ENCODE results near the gene SYTL3.

Gene SYTL3

GRCh38 chr6:158771399-158772152, 121.7 kb downstream of the SYTL3 start:
- H3K9me3 ChIP-seq (ENCODE audit: insufficient read depth, low read depth, low read length): no peaks in the 10 kb centered on the region
- H3K4me1 ChIP-seq (ENCODE audit: insufficient read depth, low read length): peaks cover 16% of the 10 kb centered on the region
- H3K27me3 ChIP-seq (ENCODE audit: insufficient read depth, low read length): no peaks in the 10 kb centered on the region
- no peak overlapping the region; the same call in 1 of the 2 replicates for H3K9ac ChIP-seq (ENCODE audit: low read depth, low read length)
- H3K27ac ChIP-seq (ENCODE audit: low read length): no peak overlapping the region
- peaks cover 100% of the 10 kb centered on the region for H3K36me3 ChIP-seq (ENCODE audit: insufficient read depth, low read depth, low read length)
- H3K4me3 ChIP-seq (ENCODE audit: low read length): no peak overlapping the region

- Histone ChIP-seq H3K36me3 (ENCODE audit: insufficient read depth, low read depth, low read length) (peaks cover 100% of the 10 kb centered on the region), H3K4me3 (ENCODE audit: low read length) (no peak overlapping the region), H3K9me3 (ENCODE audit: insufficient read depth, low read depth, low read length) (no peaks in the 10 kb centered on the region), H3K9ac (ENCODE audit: low read depth, low read length) (no peak overlapping the region; the same call in 1 of the 2 replicates), H3K27me3 (ENCODE audit: insufficient read depth, low read length) (no peaks in the 10 kb centered on the region), H3K27ac (ENCODE audit: low read length) (no peak overlapping the region), H3K4me1 (ENCODE audit: insufficient read depth, low read length) (peaks cover 16% of the 10 kb centered on the region)
Measured at GRCh38 chr6:158772172-158772571, 122.3 kb downstream of the SYTL3 start.

GRCh38 chr6:158772851-158773371, 123.1 kb downstream of the SYTL3 start:
- Histone ChIP-seq H3K9me3 (ENCODE audit: insufficient read depth, low read depth, low read length) (no peaks in the 10 kb centered on the region), H3K36me3 (ENCODE audit: insufficient read depth, low read depth, low read length) (peaks cover 100% of the 10 kb centered on the region), H3K27ac (ENCODE audit: low read length) (no peak overlapping the region), H3K9ac (ENCODE audit: low read depth, low read length) (no peak overlapping the region), H3K27me3 (ENCODE audit: insufficient read depth, low read length) (no peaks in the 10 kb centered on the region), H3K4me3 (ENCODE audit: low read length) (no peak overlapping the region), H3K4me1 (ENCODE audit: insufficient read depth, low read length) (peaks cover 16% of the 10 kb centered on the region)

GRCh38 chr6:158773581-158774449, 124.0 kb downstream of the SYTL3 start:
- Histone ChIP-seq H3K36me3 (ENCODE audit: insufficient read depth, low read depth, low read length) (peaks cover 100% of the 10 kb centered on the region), H3K9me3 (ENCODE audit: insufficient read depth, low read depth, low read length) (no peaks in the 10 kb centered on the region), H3K4me1 (ENCODE audit: insufficient read depth, low read length) (peaks cover 16% of the 10 kb centered on the region), H3K27me3 (ENCODE audit: insufficient read depth, low read length) (no peaks in the 10 kb centered on the region), H3K27ac (ENCODE audit: low read length) (no peak overlapping the region), H3K4me3 (ENCODE audit: low read length) (no peak overlapping the region), H3K9ac (ENCODE audit: low read depth, low read length) (no peak overlapping the region)

- Histone ChIP-seq H3K9ac (ENCODE audit: low read depth, low read length) (no peak overlapping the region), H3K4me1 (ENCODE audit: insufficient read depth, low read length) (peaks cover 16% of the 10 kb centered on the region), H3K27ac (ENCODE audit: low read length) (no peak overlapping the region), H3K4me3 (ENCODE audit: low read length) (no peak overlapping the region), H3K36me3 (ENCODE audit: insufficient read depth, low read depth, low read length) (peaks cover 100% of the 10 kb centered on the region), H3K9me3 (ENCODE audit: insufficient read depth, low read depth, low read length) (no peaks in the 10 kb centered on the region), H3K27me3 (ENCODE audit: insufficient read depth, low read length) (no peaks in the 10 kb centered on the region)
Measured at GRCh38 chr6:158774717-158775449, 125.0 kb downstream of the SYTL3 start.

- H3K4me3 ChIP-seq (ENCODE audit: low read length): no peak overlapping the region
- H3K27me3 ChIP-seq (ENCODE audit: insufficient read depth, low read length): no peaks in the 10 kb centered on the region
- peaks cover 16% of the 10 kb centered on the region for H3K4me1 ChIP-seq (ENCODE audit: insufficient read depth, low read length)
- H3K9ac ChIP-seq (ENCODE audit: low read depth, low read length): no peak overlapping the region
- peaks cover 100% of the 10 kb centered on the region for H3K36me3 ChIP-seq (ENCODE audit: insufficient read depth, low read depth, low read length)
- no peak overlapping the region for H3K27ac ChIP-seq (ENCODE audit: low read length)
- H3K9me3 ChIP-seq (ENCODE audit: insufficient read depth, low read depth, low read length): no peaks in the 10 kb centered on the region
Measured at GRCh38 chr6:158775832-158776231, 126.0 kb downstream of the SYTL3 start.

GRCh38 chr6:158776737-158777136, 126.9 kb downstream of the SYTL3 start:
- Histone ChIP-seq H3K36me3 (ENCODE audit: insufficient read depth, low read depth, low read length) (peaks cover 100% of the 10 kb centered on the region), H3K4me3 (ENCODE audit: low read length) (no peak overlapping the region), H3K9me3 (ENCODE audit: insufficient read depth, low read depth, low read length) (no peaks in the 10 kb centered on the region), H3K9ac (ENCODE audit: low read depth, low read length) (no peak overlapping the region), H3K4me1 (ENCODE audit: insufficient read depth, low read length) (peaks cover 16% of the 10 kb centered on the region), H3K27ac (ENCODE audit: low read length) (no peak overlapping the region), H3K27me3 (ENCODE audit: insufficient read depth, low read length) (no peaks in the 10 kb centered on the region)

GRCh38 chr6:158777510-158777909, 127.7 kb downstream of the SYTL3 start:
- Histone ChIP-seq H3K9ac (ENCODE audit: low read depth, low read length) (no peak overlapping the region), H3K4me3 (ENCODE audit: low read length) (no peak overlapping the region), H3K4me1 (ENCODE audit: insufficient read depth, low read length) (peaks cover 16% of the 10 kb centered on the region), H3K9me3 (ENCODE audit: insufficient read depth, low read depth, low read length) (no peaks in the 10 kb centered on the region), H3K27ac (ENCODE audit: low read length) (no peak overlapping the region), H3K36me3 (ENCODE audit: insufficient read depth, low read depth, low read length) (peaks cover 100% of the 10 kb centered on the region), H3K27me3 (ENCODE audit: insufficient read depth, low read length) (no peaks in the 10 kb centered on the region)

GRCh38 chr6:158778005-158778527, 128.2 kb downstream of the SYTL3 start:
- Histone ChIP-seq H3K27ac (ENCODE audit: low read length) (no peak overlapping the region), H3K9ac (ENCODE audit: low read depth, low read length) (no peak overlapping the region), H3K4me1 (ENCODE audit: insufficient read depth, low read length) (peaks cover 15% of the 10 kb centered on the region), H3K27me3 (ENCODE audit: insufficient read depth, low read length) (no peaks in the 10 kb centered on the region), H3K4me3 (ENCODE audit: low read length) (no peak overlapping the region), H3K36me3 (ENCODE audit: insufficient read depth, low read depth, low read length) (peaks cover 100% of the 10 kb centered on the region), H3K9me3 (ENCODE audit: insufficient read depth, low read depth, low read length) (no peaks in the 10 kb centered on the region)

- H3K27ac ChIP-seq (ENCODE audit: low read length): no peak overlapping the region
- H3K36me3 ChIP-seq (ENCODE audit: insufficient read depth, low read depth, low read length): peaks cover 100% of the 10 kb centered on the region
- peaks cover under 1% of the 10 kb centered on the region; the same call in 1 of the 2 replicates for H3K4me1 ChIP-seq (ENCODE audit: insufficient read depth, low read length)
- no peak overlapping the region for H3K9ac ChIP-seq (ENCODE audit: low read depth, low read length)
- H3K27me3 ChIP-seq (ENCODE audit: insufficient read depth, low read length): no peaks in the 10 kb centered on the region
- H3K9me3 ChIP-seq (ENCODE audit: insufficient read depth, low read depth, low read length): no peaks in the 10 kb centered on the region
- no peak overlapping the region for H3K4me3 ChIP-seq (ENCODE audit: low read length)
Measured at GRCh38 chr6:158780246-158780884, 130.5 kb downstream of the SYTL3 start.
